ENCODE results near the gene ACTR5.
"Not testable (repeated sequence)": the region's sequence is repeated elsewhere in the genome, so short reads cannot be mapped to it uniquely, and the experiment has no call there.

ACTR5 gene

DNA sequence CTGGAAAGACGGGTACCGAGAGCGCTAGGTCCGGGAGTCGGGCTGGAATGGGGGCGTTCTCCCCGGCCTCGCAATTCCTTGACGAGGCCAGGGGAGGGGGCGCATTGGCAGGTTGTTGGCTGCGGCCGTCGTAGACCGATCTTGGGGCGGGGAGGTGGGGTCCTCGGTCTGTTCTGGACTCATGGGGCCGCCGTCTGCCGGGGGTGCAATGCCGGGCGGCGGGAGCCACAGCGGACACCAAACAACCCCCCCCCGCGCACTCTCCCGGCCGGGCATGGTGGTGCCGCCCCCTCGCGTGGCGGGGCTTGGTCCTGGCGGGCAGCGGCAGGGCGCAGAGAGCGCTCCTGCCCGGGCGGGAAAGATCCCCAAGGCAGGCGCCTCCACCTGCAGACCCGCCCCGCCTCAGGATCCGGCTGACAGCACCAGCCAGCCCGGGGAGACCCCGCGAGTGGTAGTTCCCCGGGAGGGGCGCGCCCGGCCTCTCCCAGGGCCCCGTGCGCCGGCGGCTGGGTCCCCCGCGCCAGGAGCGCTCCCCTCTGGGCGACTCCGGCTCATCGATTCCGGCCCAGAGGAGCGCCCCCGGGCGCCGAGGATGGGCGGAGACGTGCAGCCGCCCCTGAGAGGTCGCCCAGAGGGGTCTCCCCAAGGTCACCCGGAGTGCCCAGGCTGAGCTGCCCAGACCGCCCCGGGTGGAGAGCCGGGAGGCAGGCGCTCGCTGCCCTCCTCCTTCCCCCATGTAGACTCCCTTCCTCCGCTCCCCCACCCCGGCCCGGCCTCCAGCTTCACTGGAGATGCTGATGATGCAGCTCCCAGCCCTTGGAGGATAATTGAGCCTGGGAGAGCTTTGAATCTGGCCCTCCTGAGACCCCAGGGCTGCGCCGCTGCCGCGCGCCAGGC is 57.9 kb downstream of the ACTR5 start:
- no peak for DNase-seq (ENCODE audit: low spot score)

DNA sequence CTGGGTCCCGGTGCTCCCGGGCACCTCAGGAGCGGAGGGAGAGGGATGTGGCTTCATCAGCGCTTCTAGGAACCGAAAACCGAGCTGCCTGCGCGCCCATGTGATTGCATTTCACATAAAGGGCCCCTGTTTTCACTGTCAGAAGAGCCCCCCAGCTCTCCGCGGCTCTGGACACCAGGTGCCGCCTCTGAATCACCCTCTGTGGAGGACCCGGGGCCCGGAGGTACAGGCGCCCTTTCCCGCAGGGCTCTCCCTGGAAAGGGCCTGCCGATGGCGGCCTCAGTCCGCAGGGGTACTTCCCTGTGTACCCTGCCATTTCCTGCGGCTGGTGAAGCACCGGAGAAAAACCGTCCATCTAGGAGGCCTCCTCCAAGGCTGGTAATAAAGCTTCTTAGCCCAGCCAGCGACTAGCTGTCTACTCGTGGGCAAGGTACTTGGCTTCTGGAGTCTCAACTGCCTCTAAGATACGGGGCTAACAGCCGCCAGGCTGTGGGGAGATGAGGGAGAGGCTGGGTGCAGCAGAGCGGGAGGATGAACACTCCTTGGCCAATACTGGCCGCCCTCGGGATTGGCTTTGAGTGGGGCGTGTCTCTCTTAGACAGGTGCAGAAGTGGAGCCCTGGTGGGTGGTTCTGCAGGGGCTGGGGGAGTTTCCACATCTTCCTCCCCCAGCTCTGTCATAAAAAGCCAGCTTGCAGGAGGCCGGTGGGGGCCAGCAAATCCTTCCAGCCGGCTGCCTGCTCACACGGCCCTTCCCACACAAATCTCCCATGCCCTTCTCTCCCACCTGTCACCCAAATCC is 58.8 kb downstream of the ACTR5 start:
- peak; percentile 58 for DNase-seq (ENCODE audit: low spot score)

- no peak for DNase-seq (ENCODE audit: low spot score)
These were observed 61.7 kb downstream of the ACTR5 start for GRCh38 chr20:38809942-38810341.

- no peak for DNase-seq (ENCODE audit: low spot score)
These were observed 62.8 kb downstream of the ACTR5 start for GRCh38 chr20:38810926-38811630.

DNA sequence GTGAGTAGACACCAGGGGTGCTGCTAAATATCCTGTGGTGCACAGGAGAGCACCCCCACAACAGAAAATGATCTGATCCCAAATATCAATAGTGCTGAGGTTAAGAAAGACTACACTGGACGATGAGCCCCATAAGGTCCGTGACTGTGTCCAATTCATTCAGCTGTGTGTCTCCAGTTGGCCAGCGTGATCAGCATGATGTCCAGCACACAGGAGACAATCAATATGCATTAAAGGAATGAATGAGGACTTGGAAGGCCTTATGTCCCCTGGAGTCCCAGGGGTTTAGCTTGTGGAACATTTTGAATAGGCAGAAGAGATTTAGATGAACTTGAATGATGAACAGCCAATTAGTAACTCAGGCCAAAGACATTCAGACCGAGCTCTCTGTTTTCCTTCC is 63.5 kb downstream of the ACTR5 start:
- DNase-seq (ENCODE audit: low spot score): no peak

DNA sequence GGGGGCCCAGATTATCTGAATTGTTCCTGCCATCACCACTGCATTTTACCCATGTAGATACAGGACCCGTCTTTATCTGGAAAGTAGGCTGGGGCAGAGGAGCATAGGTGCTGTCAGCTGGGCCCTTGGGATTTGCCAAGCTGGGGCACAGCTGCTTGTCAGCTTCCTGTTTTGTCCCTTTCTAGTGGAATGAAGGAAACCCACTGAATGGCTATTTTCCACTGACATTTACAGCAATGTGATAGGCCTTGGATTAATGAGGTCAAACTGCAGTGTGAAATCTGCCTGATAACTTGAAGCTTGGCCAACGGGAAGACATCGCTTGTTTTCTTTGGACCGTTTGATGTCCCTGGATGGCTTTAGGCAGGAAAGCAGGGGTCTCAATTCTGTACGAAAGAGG is 63.9 kb downstream of the ACTR5 start:
- no peak for DNase-seq (ENCODE audit: low spot score)

GRCh38 chr20:38812709-38813573 is 64.7 kb downstream of the ACTR5 start:
- no peak for DNase-seq (ENCODE audit: low spot score)

DNA sequence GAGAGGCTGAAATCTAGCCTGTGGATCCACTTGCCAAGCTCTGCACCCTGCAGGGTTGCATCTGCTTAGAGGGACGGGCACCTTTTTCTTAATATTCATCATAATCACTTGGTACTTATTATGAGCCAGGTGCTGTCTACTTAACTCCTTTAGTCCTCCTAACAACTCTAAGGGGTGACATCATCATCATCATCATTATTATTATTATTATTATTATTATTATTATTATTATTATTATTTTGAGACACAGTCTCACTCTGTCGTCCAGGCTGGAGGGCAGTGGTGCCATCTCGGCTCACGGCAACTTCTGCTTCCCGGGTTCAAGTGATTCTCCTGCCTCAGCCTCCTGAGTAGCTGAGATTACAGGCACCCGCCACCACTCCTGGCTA is 65.3 kb downstream of the ACTR5 start:
- DNase-seq (ENCODE audit: low spot score): not testable (repeated sequence)

GRCh38 chr20:38815446-38815845 is 67.2 kb downstream of the ACTR5 start:
- DNase-seq (ENCODE audit: low spot score): no peak

DNA sequence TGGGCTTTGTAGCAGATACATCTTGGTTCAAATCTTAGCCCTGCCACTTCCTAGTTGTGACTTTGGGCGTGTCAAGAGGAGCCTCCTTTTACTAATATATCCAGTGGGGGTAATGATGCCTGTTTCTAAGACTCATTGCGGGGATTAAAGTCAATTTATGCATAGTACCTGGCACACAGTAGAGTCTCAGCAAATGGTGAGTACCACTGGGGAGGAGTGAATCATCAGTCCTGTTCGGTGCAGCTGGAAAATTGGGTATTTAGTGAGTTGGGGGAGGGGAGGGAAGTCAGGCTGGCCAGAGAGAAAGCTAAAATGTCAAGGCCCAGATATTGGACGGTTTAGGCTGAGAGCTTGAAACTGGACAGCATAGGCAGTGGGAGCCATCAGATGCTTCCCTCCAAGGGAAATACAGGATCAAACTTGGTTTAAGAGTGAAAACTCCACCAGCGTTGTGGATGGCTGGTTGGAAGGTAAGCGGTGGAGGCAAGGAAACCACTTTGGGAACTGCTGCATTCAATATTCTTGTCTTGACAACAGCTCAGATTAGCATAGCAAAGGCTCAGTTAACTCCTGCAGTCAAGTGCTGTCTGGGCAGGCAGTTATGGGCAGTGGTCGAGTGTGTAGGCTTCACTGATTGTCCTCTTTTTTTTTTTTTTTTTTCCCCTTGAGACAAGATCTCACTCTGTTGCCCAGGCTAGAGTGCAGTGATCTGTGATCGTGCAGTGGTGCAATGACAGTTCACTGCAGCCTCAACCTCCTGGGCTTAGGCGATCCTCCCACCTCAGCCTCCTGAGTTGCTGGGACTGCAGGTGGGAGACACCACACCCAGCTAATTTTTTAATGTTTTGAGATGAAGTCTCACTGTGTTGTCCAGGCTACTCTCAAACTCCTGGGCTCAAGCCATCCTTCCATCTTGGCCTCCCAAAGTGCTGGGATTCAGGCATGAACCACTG is 70.1 kb downstream of the ACTR5 start:
- no peak for DNase-seq (ENCODE audit: low spot score)
